ENCODE results near the gene METTL27. TPM values are rescaled to one million over a fixed set of nuclear protein-coding genes. Genes with fewer than 3 reads are reported as not detected.

METTL27 gene
- polyA plus RNA-seq, 3 donors, result 1.1 to 2.1 (median 1.2) TPM

DNA sequence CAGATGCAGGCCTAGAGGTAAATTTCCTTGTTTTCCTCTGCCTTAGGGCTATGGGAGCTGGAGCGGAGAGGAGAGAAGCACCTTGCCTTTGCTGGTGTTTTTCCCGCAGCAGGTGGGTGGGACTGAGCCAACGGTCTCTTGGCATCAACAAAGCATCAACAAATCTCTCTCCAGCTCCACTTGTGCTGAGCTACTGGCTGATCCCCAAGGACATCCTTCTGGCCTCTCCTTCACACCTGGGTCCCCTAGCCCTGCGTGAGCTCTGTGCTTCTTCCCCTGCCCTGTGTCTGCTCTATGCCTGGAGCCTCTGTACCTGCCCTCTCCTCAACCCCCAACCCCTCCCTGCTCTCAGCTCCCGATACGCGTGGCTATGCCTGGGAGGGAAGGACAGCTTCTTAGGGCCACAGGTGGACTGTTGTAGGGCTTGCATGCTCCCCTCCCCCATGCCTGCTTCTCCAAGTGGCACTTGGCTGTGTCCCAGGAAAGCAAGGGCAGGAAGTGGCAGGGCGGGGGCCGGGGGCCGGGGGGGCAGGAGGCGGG lies 14.7 kb downstream of the METTL27 start:
- Histone ChIP-seq H3K79me2 (ENCODE audit: insufficient read depth, low read length) (no peaks in the 10 kb centered on the region), H3K9me3 (replicated peaks in 1 of 2; ENCODE audit: control insufficient read depth in 1 of 2, insufficient read depth in 1 of 2, low read length in 2 of 2) (no peaks in the 10 kb centered on the region), H3K4me2 (replicated peaks; ENCODE audit: extremely low read depth, low read length, poor library complexity, severe bottlenecking) (peak overlapping the region; percentile 15), H3K4me3 (replicated peaks in 1 of 3; ENCODE audit: low read depth in 2 of 3, low read length in 3 of 3) (peak overlapping the region in 1 of 3 experiments; percentile 59), H3K36me3 (replicated peaks in 1 of 2; ENCODE audit: control insufficient read depth in 1 of 2, insufficient read depth in 2 of 2, low read length in 2 of 2) (no peaks in the 10 kb centered on the region), H3K27me3 (ENCODE audit: control insufficient read depth in 2 of 2, insufficient read depth in 2 of 2, low read length in 2 of 2) (peaks cover 0 to 17% of the 10 kb centered on the region in 2 donors), H3K4me1 (ENCODE audit: control insufficient read depth in 1 of 2, insufficient read depth in 2 of 2, low read length in 2 of 2) (peaks cover 35 to 43% of the 10 kb centered on the region in 2 donors), H3K9ac (ENCODE audit: insufficient read depth, low read length, poor library complexity, severe bottlenecking) (no peak overlapping the region), H2AFZ (ENCODE audit: insufficient read depth, low read depth, low read length, poor library complexity, severe bottlenecking) (no peak overlapping the region), H3K27ac (ENCODE audit: low read depth in 1 of 2, low read length in 2 of 2) (no peak overlapping the region), H4K20me1 (ENCODE audit: insufficient read depth, low read length) (no peaks in the 10 kb centered on the region)
- intact Hi-C loops (cut with micrococcal nuclease), result loop anchor here (2.0 to 10.0 kb wide), 3 partner anchors 27 to 53 kb away; partner anchors contain the start of genes CLDN3 (in 1 of the 2) and TMEM270 (in 1 of the 2)
- no peaks in the 10 kb centered on the region for H3K9me3 Mint-ChIP-seq
- H3K36me3 Mint-ChIP-seq, result peaks cover 0 to 2% of the 10 kb centered on the region in 2 donors
- 7% methylated on average over 3 of the region's 11 CpGs for WGBS (ENCODE audit: insufficient coverage)
- H3K27me3 Mint-ChIP-seq (ENCODE audit: low read depth in 3 of 3), result peaks cover 32 to 53% (median 35%) of the 10 kb centered on the region in 3 donors
- no peak for DNase-seq
- peaks cover 39% of the 10 kb centered on the region for H3K4me1 Mint-ChIP-seq
- peak overlapping the region in 1 of 2 donors; percentile 52 for H3K4me3 Mint-ChIP-seq
- peak overlapping the region in 2 of 7 donors; percentile 54 to 90 for H3K27ac Mint-ChIP-seq
- TF ChIP-seq, protein P1, sequence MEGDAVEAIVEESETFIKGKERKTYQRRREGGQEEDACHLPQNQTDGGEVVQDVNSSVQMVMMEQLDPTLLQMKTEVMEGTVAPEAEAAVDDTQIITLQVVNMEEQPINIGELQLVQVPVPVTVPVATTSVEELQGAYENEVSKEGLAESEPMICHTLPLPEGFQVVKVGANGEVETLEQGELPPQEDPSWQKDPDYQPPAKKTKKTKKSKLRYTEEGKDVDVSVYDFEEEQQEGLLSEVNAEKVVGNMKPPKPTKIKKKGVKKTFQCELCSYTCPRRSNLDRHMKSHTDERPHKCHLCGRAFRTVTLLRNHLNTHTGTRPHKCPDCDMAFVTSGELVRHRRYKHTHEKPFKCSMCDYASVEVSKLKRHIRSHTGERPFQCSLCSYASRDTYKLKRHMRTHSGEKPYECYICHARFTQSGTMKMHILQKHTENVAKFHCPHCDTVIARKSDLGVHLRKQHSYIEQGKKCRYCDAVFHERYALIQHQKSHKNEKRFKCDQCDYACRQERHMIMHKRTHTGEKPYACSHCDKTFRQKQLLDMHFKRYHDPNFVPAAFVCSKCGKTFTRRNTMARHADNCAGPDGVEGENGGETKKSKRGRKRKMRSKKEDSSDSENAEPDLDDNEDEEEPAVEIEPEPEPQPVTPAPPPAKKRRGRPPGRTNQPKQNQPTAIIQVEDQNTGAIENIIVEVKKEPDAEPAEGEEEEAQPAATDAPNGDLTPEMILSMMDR (IDR thresholded peaks at IDR 0.05), result no peak

DNA sequence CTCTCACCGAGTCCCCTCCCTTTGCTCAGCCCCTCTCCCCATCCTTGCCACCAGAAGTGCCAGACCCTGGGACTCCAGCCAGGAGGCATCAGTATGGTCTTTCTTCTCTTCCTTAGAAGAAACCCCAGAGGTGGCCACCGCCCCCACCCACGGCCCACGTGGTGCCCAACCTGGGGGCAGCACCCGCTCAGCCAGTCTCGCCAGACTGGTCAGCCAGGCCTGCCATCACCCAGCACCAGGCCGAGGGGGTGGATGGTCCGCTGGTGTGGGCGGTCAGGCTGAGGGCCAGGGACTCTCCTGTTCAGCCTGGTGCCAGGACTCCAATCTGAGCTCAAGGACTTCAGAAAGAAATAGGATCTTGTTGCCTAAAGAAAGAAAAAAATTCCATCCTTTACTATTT lies 17.3 kb downstream of the METTL27 start:
- peak overlapping the region; percentile 45 to 48 for H3K4me3 Mint-ChIP-seq
- H3K36me3 Mint-ChIP-seq, result peaks cover 0 to 2% of the 10 kb centered on the region in 2 donors
- Histone ChIP-seq H2AFZ (ENCODE audit: insufficient read depth, low read depth, low read length, poor library complexity, severe bottlenecking) (no peak overlapping the region), H3K36me3 (replicated peaks in 1 of 2; ENCODE audit: control insufficient read depth in 1 of 2, insufficient read depth in 2 of 2, low read length in 2 of 2) (no peaks in the 10 kb centered on the region), H3K4me1 (ENCODE audit: control insufficient read depth in 1 of 2, insufficient read depth in 2 of 2, low read length in 2 of 2) (peaks cover 30 to 34% of the 10 kb centered on the region in 2 donors), H3K27ac (ENCODE audit: low read depth in 1 of 2, low read length in 2 of 2) (no peak overlapping the region), H3K27me3 (ENCODE audit: control insufficient read depth in 2 of 2, insufficient read depth in 2 of 2, low read length in 2 of 2) (peaks cover 0 to 12% of the 10 kb centered on the region in 2 donors), H3K9ac (ENCODE audit: insufficient read depth, low read length, poor library complexity, severe bottlenecking) (no peak overlapping the region), H3K4me3 (replicated peaks in 1 of 3; ENCODE audit: low read depth in 2 of 3, low read length in 3 of 3) (no peak overlapping the region), H4K20me1 (ENCODE audit: insufficient read depth, low read length) (no peaks in the 10 kb centered on the region), H3K9me3 (replicated peaks in 1 of 2; ENCODE audit: control insufficient read depth in 1 of 2, insufficient read depth in 1 of 2, low read length in 2 of 2) (no peaks in the 10 kb centered on the region), H3K4me2 (replicated peaks; ENCODE audit: extremely low read depth, low read length, poor library complexity, severe bottlenecking) (no peak overlapping the region), H3K79me2 (ENCODE audit: insufficient read depth, low read length) (no peaks in the 10 kb centered on the region)
- H3K4me1 Mint-ChIP-seq, result peaks cover 33% of the 10 kb centered on the region
- TF ChIP-seq, protein P1 (IDR thresholded peaks at IDR 0.05), result no peak
- WGBS (ENCODE audit: insufficient coverage), result 92% methylated on average over 9 of the region's 9 CpGs
- peaks cover 31 to 47% (median 33%) of the 10 kb centered on the region in 3 donors for H3K27me3 Mint-ChIP-seq (ENCODE audit: low read depth in 3 of 3)
- intact Hi-C loops (cut with micrococcal nuclease), result loop anchor here in 1 of 2 donors (5.0 to 10.0 kb wide), 2 partner anchors 37 to 50 kb away; partner anchors contain the start of genes CLDN3 and TMEM270
- no peak overlapping the region for H3K27ac Mint-ChIP-seq
- no peaks in the 10 kb centered on the region for H3K9me3 Mint-ChIP-seq
- DNase-seq, result no peak
